Measurements from ENCODE around the gene OSM.

DNA sequence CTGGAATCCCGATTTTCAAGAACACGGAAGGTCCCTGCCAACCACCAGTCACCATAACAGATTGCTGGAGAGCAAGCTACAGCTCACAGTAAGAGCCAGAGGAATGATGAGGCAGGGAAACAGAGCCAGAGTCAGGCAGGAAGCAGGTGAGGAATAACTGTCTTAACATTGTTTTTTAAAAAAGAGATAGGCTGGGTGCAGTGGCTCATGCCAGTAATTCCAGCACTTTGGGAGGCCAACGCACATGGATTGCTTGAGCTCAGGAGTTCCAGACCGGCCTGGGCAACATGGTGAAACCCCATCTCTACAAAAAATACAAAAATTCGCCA, 36.1 kb upstream of the OSM start:
- TF ChIP-seq RXRA (IDR thresholded peaks at IDR 0.05), result no peak
- TF ChIP-seq, protein P1, sequence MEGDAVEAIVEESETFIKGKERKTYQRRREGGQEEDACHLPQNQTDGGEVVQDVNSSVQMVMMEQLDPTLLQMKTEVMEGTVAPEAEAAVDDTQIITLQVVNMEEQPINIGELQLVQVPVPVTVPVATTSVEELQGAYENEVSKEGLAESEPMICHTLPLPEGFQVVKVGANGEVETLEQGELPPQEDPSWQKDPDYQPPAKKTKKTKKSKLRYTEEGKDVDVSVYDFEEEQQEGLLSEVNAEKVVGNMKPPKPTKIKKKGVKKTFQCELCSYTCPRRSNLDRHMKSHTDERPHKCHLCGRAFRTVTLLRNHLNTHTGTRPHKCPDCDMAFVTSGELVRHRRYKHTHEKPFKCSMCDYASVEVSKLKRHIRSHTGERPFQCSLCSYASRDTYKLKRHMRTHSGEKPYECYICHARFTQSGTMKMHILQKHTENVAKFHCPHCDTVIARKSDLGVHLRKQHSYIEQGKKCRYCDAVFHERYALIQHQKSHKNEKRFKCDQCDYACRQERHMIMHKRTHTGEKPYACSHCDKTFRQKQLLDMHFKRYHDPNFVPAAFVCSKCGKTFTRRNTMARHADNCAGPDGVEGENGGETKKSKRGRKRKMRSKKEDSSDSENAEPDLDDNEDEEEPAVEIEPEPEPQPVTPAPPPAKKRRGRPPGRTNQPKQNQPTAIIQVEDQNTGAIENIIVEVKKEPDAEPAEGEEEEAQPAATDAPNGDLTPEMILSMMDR (IDR thresholded peaks at IDR 0.05; ENCODE audit: low read depth, low read length, missing input control), result no peak
- TF ChIP-seq SP1 (IDR thresholded peaks at IDR 0.05), result no peak
- TF ChIP-seq, protein P2, sequence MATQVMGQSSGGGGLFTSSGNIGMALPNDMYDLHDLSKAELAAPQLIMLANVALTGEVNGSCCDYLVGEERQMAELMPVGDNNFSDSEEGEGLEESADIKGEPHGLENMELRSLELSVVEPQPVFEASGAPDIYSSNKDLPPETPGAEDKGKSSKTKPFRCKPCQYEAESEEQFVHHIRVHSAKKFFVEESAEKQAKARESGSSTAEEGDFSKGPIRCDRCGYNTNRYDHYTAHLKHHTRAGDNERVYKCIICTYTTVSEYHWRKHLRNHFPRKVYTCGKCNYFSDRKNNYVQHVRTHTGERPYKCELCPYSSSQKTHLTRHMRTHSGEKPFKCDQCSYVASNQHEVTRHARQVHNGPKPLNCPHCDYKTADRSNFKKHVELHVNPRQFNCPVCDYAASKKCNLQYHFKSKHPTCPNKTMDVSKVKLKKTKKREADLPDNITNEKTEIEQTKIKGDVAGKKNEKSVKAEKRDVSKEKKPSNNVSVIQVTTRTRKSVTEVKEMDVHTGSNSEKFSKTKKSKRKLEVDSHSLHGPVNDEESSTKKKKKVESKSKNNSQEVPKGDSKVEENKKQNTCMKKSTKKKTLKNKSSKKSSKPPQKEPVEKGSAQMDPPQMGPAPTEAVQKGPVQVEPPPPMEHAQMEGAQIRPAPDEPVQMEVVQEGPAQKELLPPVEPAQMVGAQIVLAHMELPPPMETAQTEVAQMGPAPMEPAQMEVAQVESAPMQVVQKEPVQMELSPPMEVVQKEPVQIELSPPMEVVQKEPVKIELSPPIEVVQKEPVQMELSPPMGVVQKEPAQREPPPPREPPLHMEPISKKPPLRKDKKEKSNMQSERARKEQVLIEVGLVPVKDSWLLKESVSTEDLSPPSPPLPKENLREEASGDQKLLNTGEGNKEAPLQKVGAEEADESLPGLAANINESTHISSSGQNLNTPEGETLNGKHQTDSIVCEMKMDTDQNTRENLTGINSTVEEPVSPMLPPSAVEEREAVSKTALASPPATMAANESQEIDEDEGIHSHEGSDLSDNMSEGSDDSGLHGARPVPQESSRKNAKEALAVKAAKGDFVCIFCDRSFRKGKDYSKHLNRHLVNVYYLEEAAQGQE (IDR thresholded peaks at IDR 0.05), result no peak

Measured in liver (tissue), 3 donors.